B cell (primary cell): Measurements from ENCODE around the gene MTHFD1L.

Experiments
- CTCF ChIP-seq: fragments of 200-600 bp; IDR thresholded peaks from one replicate; pipeline ENCODE4 v1.8.0; 2022; ENCODE audit warnings: antibody characterized with exemption, mild to moderate bottlenecking
- EZH2 ChIP-seq: IDR thresholded peaks from 2 replicates; pipeline ENCODE4 v1.6.1; 2012; ENCODE audit warnings: borderline replicate concordance, low read depth, mild to moderate bottlenecking, moderate library complexity, low read length; ENCODE audit not compliant: insufficient read depth, poor library complexity, severe bottlenecking

GRCh38 chr6:150887978-150888563 is 22.6 kb downstream of the MTHFD1L start:
- no peak for TF ChIP-seq CTCF
- TF ChIP-seq EZH2, result no peak
